Type B pancreatic cell (in vitro differentiated cells): ENCODE measurements around the gene ANKRD65. TPM values are rescaled to one million over a fixed set of nuclear protein-coding genes. Genes with fewer than 3 reads are reported as not detected.
"Not testable (repeated sequence)": the region's sequence is repeated elsewhere in the genome, so short reads cannot be mapped to it uniquely, and the experiment has no call there.

Experiments used
- DNase-seq: peaks from one replicate; pipeline ENCODE4 v3.0.0; 2021; ENCODE audit warnings: mixed read lengths; ENCODE audit not compliant: unreplicated experiment; ENCODE audit errors: extremely low spot score
- H3K27ac Mint-ChIP-seq: 2 replicates; pipeline ENCODE4 v1.8.0; 2021; ENCODE audit warnings: mild to moderate bottlenecking, mixed read lengths
- H3K27me3 Mint-ChIP-seq: 2 replicates; pipeline ENCODE4 v1.8.0; 2021; ENCODE audit warnings: mixed read lengths
- H3K36me3 Mint-ChIP-seq: 2 replicates; pipeline ENCODE4 v1.8.0; 2021; ENCODE audit warnings: mixed read lengths
- H3K4me1 Mint-ChIP-seq: one replicate; pipeline ENCODE4 v1.8.0; 2021; ENCODE audit warnings: mixed read lengths; ENCODE audit not compliant: unreplicated experiment
- H3K4me3 Mint-ChIP-seq: 2 replicates; pipeline ENCODE4 v1.8.0; 2021; ENCODE audit warnings: mild to moderate bottlenecking, mixed read lengths
- H3K9me3 Mint-ChIP-seq: 2 replicates; pipeline ENCODE4 v1.8.0; 2021; ENCODE audit warnings: mixed read lengths
- CTCF ChIP-seq: fragments of 200-600 bp; sonication (generic); conservative IDR thresholded peaks from 2 replicates; pipeline ENCODE4 v1.5.0; 2021; ENCODE audit warnings: antibody characterized with exemption, mild to moderate bottlenecking
- total RNA-seq: library from RNA; stranded (reverse); gene quantifications from 2 replicates; pipeline ENCODE4 v1.2.1, GENCODE V29; 2021; ENCODE audit warnings: low replicate concordance

Gene ANKRD65
- total RNA-seq, 1 donor from 2014 or later, result 7.6 TPM

- Mint-ChIP-seq H3K27me3 (peaks cover 7% of the 10 kb centered on the region), H3K4me1 (no peaks in the 10 kb centered on the region), H3K27ac (no peak overlapping the region), H3K36me3 (no peaks in the 10 kb centered on the region), H3K4me3 (no peak overlapping the region), H3K9me3 (no peaks in the 10 kb centered on the region)
- DNase-seq, result no peak
- TF ChIP-seq CTCF, result no peak
These were observed 30.8 kb upstream of the ANKRD65 start for GRCh38 chr1:1451696-1452364.

- H3K9me3 Mint-ChIP-seq, H3K27me3 Mint-ChIP-seq, H3K27ac Mint-ChIP-seq, H3K4me1 Mint-ChIP-seq, H3K4me3 Mint-ChIP-seq, DNase-seq, H3K36me3 Mint-ChIP-seq: not testable (repeated sequence)
These were observed 29.5 kb upstream of the ANKRD65 start for GRCh38 chr1:1450616-1451015.

- H3K4me1 Mint-ChIP-seq, result no peaks in the 10 kb centered on the region
- no peak for DNase-seq
- no peak within 1 kb of the TSS for H3K27ac Mint-ChIP-seq
- H3K27me3 Mint-ChIP-seq, result peaks cover 7% of the 10 kb centered on the region
- H3K36me3 Mint-ChIP-seq, result no peaks in the 10 kb centered on the region
- TF ChIP-seq CTCF, result no peak
- H3K9me3 Mint-ChIP-seq, result no peaks in the 10 kb centered on the region
- no peak within 1 kb of the TSS for H3K4me3 Mint-ChIP-seq
These were observed 28.1 kb upstream of the ANKRD65 start, which contains the start of gene ATAD3C for GRCh38 chr1:1449099-1449739. Gene ATAD3C (plus strand): TSS chr1:1449689. CDS start chr1:1450684, 995 bp downstream.

- H3K4me3 Mint-ChIP-seq, H3K4me1 Mint-ChIP-seq, H3K36me3 Mint-ChIP-seq, DNase-seq, H3K9me3 Mint-ChIP-seq, H3K27me3 Mint-ChIP-seq, H3K27ac Mint-ChIP-seq: not testable (repeated sequence)
These were observed 25.6 kb upstream of the ANKRD65 start for GRCh38 chr1:1446631-1447030.

- no peak overlapping the region for H3K4me3 Mint-ChIP-seq
- no peaks in the 10 kb centered on the region for H3K27me3 Mint-ChIP-seq
- H3K36me3 Mint-ChIP-seq, result no peaks in the 10 kb centered on the region
- peaks cover 5% of the 10 kb centered on the region for H3K4me1 Mint-ChIP-seq
- TF ChIP-seq CTCF, result no peak
- no peaks in the 10 kb centered on the region for H3K9me3 Mint-ChIP-seq
- no peak overlapping the region for H3K27ac Mint-ChIP-seq
- DNase-seq, result no peak
These were observed 21.1 kb upstream of the ANKRD65 start for GRCh38 chr1:1442069-1442770.

GRCh38 chr1:1441002-1441888 lies 20.2 kb upstream of the ANKRD65 start:
- no peaks in the 10 kb centered on the region for H3K27me3 Mint-ChIP-seq
- H3K36me3 Mint-ChIP-seq, result no peaks in the 10 kb centered on the region
- H3K4me1 Mint-ChIP-seq, result peaks cover 5% of the 10 kb centered on the region
- peak; percentile 81 for TF ChIP-seq CTCF
- H3K27ac Mint-ChIP-seq, result peak overlapping the region; percentile 64
- peak; percentile 78 for DNase-seq
- no peak overlapping the region for H3K4me3 Mint-ChIP-seq
- H3K9me3 Mint-ChIP-seq, result no peaks in the 10 kb centered on the region
